GM12865 (cell line): ENCODE measurements around the gene PPP1R14B.

Experiments used
- DNase-seq: peaks from one replicate; pipeline ENCODE4 v3.0.0; 2010; ENCODE audit warnings: low read depth
- H3K4me3 ChIP-seq: 2 replicates; pipeline ENCODE4 v1.5.1; 2011; ENCODE audit warnings: mild to moderate bottlenecking, low read depth, low read length, control low read depth
- CTCF ChIP-seq: IDR thresholded peaks from 2 replicates; pipeline ENCODE4 v1.5.1; 2011; ENCODE audit warnings: low read length, control low read depth, low read depth, inconsistent platforms; ENCODE audit not compliant: insufficient read depth; ENCODE audit errors: missing control alignments

Gene PPP1R14B

GRCh38 chr11:64278576-64279190, 31.9 kb upstream of the PPP1R14B start:
- no peak for TF ChIP-seq CTCF
- DNase-seq: no peak

GRCh38 chr11:64276653-64277431, 30.1 kb upstream of the PPP1R14B start:
- no peak overlapping the region for H3K4me3 ChIP-seq
- TF ChIP-seq CTCF: no peak
- DNase-seq: no peak

More at GRCh38 chr11:64278576-64279190, 31.9 kb upstream of the PPP1R14B start:
- H3K4me3 ChIP-seq: no peak overlapping the region

GRCh38 chr11:64275841-64276240, 29.1 kb upstream of the PPP1R14B start:
- no peak for DNase-seq
- no peak for TF ChIP-seq CTCF

GRCh38 chr11:64275031-64275800, 28.5 kb upstream of the PPP1R14B start:
- no peak for TF ChIP-seq CTCF
- H3K4me3 ChIP-seq: no peak overlapping the region
- no peak for DNase-seq

More at GRCh38 chr11:64275841-64276240, 29.1 kb upstream of the PPP1R14B start:
- H3K4me3 ChIP-seq: no peak overlapping the region

GRCh38 chr11:64269540-64270220, 22.9 kb upstream of the PPP1R14B start:
- peak; percentile 100 for DNase-seq
- H3K4me3 ChIP-seq: peak overlapping the region; percentile 55
- TF ChIP-seq CTCF: no peak

GRCh38 chr11:64268893-64269539, 22.3 kb upstream of the PPP1R14B start:
- peak; percentile 83 for DNase-seq
- TF ChIP-seq CTCF: no peak
- peak overlapping the region; percentile 55 for H3K4me3 ChIP-seq
